NB4 (cell line): ENCODE data around the gene SCPEP1.

ENCODE experiments used
- DNase-seq: peaks from one replicate; pipeline ENCODE4 v3.0.0; 2010; ENCODE audit warnings: low read depth
- H3K4me3 ChIP-seq: one replicate; pipeline ENCODE4 v1.5.1; 2011; ENCODE audit warnings: mild to moderate bottlenecking, low read depth, low read length, moderate library complexity
- MYC ChIP-seq: IDR thresholded peaks from 2 replicates; pipeline ENCODE4 v1.6.1; 2011; ENCODE audit warnings: low read depth, low read length
- POLR2A ChIP-seq: IDR thresholded peaks from 2 replicates; pipeline ENCODE4 v1.6.1; 2011; ENCODE audit warnings: mild to moderate bottlenecking; ENCODE audit not compliant: insufficient read length; ENCODE audit errors: extremely low read depth
- TF ChIP-seq, protein P1 (sequence below): IDR thresholded peaks from one replicate; pipeline ENCODE4 v1.5.1; 2012; ENCODE audit warnings: low read depth, low read length
- TF ChIP-seq, protein P2 (sequence below): IDR thresholded peaks from 2 replicates; pipeline ENCODE4 v1.6.1; 2011; ENCODE audit warnings: low read depth, low read length

The SCPEP1 gene

GRCh38 chr17:57021226-57021940 lies 43.5 kb downstream of the SCPEP1 start:
- TF ChIP-seq, protein P1, sequence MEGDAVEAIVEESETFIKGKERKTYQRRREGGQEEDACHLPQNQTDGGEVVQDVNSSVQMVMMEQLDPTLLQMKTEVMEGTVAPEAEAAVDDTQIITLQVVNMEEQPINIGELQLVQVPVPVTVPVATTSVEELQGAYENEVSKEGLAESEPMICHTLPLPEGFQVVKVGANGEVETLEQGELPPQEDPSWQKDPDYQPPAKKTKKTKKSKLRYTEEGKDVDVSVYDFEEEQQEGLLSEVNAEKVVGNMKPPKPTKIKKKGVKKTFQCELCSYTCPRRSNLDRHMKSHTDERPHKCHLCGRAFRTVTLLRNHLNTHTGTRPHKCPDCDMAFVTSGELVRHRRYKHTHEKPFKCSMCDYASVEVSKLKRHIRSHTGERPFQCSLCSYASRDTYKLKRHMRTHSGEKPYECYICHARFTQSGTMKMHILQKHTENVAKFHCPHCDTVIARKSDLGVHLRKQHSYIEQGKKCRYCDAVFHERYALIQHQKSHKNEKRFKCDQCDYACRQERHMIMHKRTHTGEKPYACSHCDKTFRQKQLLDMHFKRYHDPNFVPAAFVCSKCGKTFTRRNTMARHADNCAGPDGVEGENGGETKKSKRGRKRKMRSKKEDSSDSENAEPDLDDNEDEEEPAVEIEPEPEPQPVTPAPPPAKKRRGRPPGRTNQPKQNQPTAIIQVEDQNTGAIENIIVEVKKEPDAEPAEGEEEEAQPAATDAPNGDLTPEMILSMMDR, result no peak
- no peak for TF ChIP-seq POLR2A
- TF ChIP-seq, protein P2, sequence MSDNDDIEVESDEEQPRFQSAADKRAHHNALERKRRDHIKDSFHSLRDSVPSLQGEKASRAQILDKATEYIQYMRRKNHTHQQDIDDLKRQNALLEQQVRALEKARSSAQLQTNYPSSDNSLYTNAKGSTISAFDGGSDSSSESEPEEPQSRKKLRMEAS, result no peak
- TF ChIP-seq MYC, result no peak
- DNase-seq, result no peak
- H3K4me3 ChIP-seq, result no peak overlapping the region

DNA sequence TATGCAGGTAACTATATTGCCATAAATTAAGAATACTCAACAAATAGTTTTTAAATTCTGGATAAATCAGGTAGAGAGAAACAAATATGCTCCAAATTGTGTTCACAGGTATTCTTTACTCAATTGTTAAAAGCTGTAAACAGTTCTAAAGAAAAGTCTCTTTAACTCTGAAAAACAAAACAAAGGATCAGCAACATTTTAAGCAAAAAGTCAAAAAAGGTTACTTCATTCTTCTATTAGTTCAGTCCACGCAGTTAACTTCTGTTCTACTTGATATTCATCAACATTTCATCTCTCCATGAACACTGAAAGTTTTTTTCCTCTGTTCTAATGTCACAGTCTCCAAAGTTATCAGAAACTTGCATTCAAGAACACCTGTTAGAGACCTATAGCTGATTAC lies 47.9 kb downstream of the SCPEP1 start:
- H3K4me3 ChIP-seq, result no peak overlapping the region
- DNase-seq, result no peak
- TF ChIP-seq MYC, result no peak
- TF ChIP-seq POLR2A, result no peak
- TF ChIP-seq, protein P1, result no peak
- TF ChIP-seq, protein P2, result no peak

GRCh38 chr17:57027852-57028251 lies 49.9 kb downstream of the SCPEP1 start:
- TF ChIP-seq, protein P2, result no peak
- TF ChIP-seq POLR2A (no peak), MYC (no peak)
- TF ChIP-seq, protein P1, result no peak
- DNase-seq, result no peak
- H3K4me3 ChIP-seq, result no peak overlapping the region

- no peak overlapping the region for H3K4me3 ChIP-seq
- TF ChIP-seq, protein P2, result no peak
- TF ChIP-seq MYC (no peak), POLR2A (no peak)
- TF ChIP-seq, protein P1, result no peak
- no peak for DNase-seq
Measured at GRCh38 chr17:57032343-57032742, 54.4 kb downstream of the SCPEP1 start.

DNA sequence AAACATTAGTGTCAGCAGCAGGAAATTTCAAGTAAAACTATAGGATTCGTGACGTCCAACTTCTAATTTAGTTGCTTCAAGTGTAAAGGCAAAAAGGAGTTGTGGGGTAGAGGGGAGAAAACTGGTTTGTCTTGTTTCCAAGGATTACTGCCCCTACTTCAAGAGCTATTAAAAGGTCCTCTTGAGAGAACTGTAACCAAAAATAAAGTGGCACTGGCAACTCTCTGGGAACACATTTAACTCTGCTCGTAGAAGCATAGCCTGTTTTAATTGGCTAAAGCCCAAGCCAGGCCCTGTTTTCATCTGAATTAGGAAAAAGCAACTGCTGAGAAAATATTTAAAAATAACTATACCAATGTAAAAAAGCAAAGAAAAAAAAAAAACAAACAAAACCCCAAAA lies 55.4 kb downstream of the SCPEP1 start:
- no peak overlapping the region for H3K4me3 ChIP-seq
- DNase-seq, result no peak
- TF ChIP-seq, protein P1, result no peak
- no peak for TF ChIP-seq MYC
- TF ChIP-seq POLR2A, result no peak
- TF ChIP-seq, protein P2, result no peak
